Activated CD8-positive, alpha-beta memory T cell treated with anti-CD3 and anti-CD28 coated beads, Interleukin-2, amount 50 U/mL, for 4 hours (primary cell): ENCODE data around the gene TBKBP1.

Source experiments
- DNase-seq: peaks from one replicate; pipeline ENCODE4 v3.0.0-alpha.2; 2020

TBKBP1 gene, protein sequence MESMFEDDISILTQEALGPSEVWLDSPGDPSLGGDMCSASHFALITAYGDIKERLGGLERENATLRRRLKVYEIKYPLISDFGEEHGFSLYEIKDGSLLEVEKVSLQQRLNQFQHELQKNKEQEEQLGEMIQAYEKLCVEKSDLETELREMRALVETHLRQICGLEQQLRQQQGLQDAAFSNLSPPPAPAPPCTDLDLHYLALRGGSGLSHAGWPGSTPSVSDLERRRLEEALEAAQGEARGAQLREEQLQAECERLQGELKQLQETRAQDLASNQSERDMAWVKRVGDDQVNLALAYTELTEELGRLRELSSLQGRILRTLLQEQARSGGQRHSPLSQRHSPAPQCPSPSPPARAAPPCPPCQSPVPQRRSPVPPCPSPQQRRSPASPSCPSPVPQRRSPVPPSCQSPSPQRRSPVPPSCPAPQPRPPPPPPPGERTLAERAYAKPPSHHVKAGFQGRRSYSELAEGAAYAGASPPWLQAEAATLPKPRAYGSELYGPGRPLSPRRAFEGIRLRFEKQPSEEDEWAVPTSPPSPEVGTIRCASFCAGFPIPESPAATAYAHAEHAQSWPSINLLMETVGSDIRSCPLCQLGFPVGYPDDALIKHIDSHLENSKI

GRCh38 chr17:47693731-47694580 is at the start of gene TBKBP1:
Gene TBKBP1, plus strand, starts transcription at chr17:47694161. Its CDS starts 1,952 bp downstream, at chr17:47696113.
- DNase-seq: peak; percentile 66

GRCh38 chr17:47644324-47644723 is 49.6 kb upstream of the TBKBP1 start:
- no peak for DNase-seq

DNA sequence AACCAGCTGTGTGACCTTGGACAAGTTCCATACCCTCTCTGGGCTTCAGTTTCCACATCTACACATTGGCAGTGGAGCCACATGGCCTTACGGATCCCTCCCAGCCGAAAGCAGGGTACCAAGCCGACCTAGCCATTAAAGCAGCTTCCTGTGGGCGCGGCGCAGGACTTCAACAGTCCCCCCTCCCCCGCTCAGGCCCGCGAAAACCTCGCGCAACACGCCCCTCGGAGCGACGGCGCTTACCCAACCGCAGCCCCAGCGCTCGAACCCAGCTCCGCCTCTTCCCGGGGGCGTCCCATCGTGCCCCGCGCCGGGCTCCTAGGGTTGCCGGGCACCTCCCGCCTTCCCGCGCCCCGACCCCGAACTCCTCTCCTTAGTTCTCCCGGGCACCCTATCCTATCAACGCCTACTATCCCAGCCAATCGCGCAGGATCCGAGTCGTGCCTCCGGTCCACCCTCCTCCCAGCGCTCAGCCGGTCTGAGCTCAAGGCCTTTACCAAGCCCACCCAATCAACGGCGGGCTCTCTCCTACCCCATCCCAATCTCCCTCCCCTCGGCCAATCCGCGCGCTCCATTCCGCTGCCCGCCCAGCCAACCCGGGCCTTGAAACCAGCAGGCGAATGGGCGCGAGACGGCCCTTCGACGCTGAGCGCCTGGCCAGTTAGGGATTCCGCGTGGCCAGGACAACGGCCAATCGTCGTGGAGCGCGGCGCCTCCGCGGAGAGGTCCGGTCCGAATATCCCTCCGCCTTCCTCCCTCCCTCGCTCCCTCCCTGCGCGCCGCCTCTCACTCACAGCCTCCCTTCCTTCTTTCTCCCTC is 44.6 kb upstream of the TBKBP1 start, which contains the start of gene KPNB1:
Gene KPNB1 (plus strand): TSS at position 767 of the 819 bp plus-strand sequence. CDS start 326 bp downstream, outside the sequence.
- peak; percentile 94 for DNase-seq

GRCh38 chr17:47649972-47650524 is 43.9 kb upstream of the TBKBP1 start:
- no peak for DNase-seq

DNA sequence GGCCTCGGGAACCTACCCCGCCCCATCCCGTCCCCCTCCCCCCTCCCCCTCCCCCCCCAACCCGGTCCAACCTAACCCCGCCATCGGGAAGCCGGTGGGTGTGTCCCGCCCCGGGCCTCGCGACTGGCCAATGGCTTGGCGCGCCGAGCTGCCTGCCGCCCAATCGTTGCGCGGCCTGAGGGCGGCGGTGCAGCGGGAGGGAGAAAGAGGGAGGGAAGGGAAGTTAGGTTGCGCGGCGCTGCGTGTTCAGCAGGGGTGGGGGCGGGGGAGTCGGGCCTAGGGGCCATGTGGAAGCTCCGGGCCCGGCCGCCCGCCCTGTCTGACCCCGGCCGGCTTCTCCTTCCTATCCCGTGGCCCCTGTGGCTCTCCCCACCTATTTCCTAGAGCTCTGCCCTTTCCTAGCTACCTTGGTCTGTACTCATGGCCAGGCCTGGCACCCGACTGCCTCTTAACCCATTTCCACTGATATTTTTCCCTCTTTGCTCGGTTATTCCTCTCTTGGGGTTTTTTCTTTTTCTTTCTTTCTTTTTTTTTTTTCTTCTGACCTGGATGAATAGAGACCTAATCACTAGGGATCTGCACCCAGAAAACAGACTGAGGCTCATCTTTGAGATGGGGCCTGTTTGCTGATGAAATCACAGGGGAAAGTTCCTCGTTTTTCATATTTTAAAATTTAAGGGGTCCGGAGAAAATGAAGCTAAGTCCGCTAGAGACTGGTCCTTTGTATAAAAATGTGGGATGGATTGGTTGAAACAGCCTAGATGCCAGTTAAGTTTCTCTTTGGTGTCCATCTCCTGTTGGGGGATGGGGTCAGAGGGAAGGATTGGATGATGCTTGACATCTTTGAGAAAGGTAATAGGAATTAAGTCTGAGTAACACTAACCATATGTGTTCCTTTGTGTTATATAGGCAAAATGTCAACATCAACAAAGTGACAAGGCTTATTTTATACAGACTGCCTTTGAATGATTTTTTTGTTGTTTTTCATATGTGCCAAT is 43.1 kb upstream of the TBKBP1 start:
- peak; percentile 93 for DNase-seq

- no peak for DNase-seq
These were observed 42.3 kb upstream of the TBKBP1 start for GRCh38 chr17:47651704-47652103.

GRCh38 chr17:47652570-47652969 is 41.4 kb upstream of the TBKBP1 start:
- no peak for DNase-seq

GRCh38 chr17:47653442-47653841 is 40.5 kb upstream of the TBKBP1 start:
- no peak for DNase-seq

DNA sequence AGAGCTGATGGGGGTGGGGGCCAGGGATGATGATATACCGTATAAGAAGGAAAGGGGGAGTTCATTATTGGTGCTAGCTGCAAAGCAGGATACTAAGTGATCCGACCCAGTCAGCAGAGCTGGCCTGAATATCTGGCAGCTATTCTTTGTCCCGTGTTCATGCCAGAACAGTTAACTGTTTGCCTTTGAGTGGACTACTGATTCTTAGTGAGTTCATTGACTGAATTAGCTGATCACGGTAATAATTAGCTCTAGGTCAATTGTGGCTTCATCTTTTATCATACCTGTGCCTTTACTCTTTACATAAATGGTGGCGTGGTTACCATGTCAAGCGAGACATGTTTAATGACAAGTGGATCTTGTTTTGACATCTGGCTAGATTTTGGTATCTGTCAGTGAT is 39.0 kb upstream of the TBKBP1 start:
- no peak for DNase-seq

DNA sequence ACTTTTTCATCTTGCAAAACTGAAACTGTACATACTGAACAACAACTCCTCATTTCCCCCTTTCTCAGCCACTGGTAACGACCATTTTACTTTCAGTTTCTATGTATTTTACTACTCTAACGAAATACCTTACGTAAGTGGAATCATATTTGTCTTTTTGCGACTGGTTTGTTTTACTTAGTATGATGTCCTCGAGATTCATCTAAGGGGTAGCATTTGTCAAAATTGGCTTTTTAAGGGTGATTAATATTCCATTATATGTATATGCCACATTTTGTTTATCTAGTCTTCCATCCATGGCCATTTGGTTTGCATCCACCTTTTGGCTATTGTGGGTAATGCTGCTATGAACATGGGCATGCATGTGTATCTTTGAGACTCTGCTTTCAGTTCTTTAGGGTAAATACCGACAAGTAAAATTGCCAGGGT is 33.9 kb upstream of the TBKBP1 start:
- DNase-seq: no peak

DNA sequence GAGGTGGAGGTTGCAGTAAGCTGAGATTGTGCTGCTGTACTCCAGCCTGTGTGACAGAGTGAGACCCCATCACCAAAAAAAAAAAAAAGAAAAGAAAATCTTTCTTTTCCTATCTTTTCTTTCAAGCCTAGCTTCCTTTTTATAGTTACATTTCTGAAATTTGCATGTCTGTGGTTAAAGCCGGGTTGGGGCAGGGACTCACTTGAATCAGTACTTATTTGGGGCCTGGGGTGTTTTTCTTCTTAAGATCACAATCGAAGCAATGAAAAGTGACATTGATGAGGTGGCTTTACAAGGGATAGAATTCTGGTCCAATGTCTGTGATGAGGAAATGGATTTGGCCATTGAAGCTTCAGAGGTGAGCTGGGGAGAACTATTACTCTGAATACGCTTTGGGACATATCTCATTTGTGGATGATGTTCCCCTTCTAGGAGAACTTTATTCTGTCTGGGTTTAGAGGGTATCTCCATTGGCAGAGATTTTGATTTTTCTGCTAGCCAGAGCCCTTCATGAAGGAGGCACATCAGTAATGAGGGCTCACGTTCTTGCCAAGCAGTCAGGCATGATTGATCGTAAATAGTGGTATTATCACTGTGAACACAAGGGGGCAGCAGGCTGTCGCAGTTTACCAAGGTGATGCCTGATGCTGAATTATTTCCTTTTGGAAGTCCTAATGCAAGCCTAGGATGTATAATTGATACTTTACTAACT is 29.9 kb upstream of the TBKBP1 start:
- peak; percentile 61 for DNase-seq

DNA sequence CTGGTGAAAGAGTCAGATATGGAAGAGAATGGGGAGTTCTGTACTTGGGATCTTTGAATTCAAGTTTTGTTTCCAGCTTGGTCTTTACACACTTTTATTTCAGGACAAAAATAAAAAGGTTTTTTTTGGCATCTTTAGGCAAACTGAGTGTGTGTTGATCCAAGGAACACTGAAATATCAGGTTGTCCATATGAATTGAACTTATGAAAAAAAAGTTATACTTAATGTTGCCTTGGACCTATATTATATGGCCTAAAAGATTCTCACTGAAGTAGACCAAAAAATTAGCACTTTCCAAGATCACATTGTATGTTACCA is 29.4 kb upstream of the TBKBP1 start:
- DNase-seq: no peak

DNA sequence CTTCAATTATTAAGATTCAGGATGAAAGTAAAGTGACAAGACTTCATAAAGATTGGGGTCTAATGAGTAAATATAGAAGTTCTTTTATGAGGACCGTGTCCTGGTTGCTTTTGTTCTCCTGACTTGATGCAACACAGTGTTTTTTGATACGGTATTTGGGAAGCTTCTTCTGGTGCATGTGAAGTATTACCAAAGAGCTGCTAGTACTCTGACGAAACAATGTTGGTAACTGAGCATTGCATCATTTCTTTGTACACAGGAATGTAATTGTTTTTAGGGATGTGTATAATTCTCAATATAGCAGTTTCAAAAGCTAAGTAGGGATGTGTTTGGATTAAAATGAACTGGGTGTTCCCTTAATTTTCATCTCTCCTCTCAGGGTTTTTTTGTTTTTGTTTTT is 28.3 kb upstream of the TBKBP1 start:
- DNase-seq: no peak

GRCh38 chr17:47669081-47669480 is 24.9 kb upstream of the TBKBP1 start:
- DNase-seq: no peak

- DNase-seq: no peak
These were observed 23.9 kb upstream of the TBKBP1 start for GRCh38 chr17:47670064-47670463.

GRCh38 chr17:47674499-47674898 is 19.5 kb upstream of the TBKBP1 start:
- DNase-seq: no peak

GRCh38 chr17:47675380-47676198 is 18.4 kb upstream of the TBKBP1 start:
- DNase-seq: no peak

DNA sequence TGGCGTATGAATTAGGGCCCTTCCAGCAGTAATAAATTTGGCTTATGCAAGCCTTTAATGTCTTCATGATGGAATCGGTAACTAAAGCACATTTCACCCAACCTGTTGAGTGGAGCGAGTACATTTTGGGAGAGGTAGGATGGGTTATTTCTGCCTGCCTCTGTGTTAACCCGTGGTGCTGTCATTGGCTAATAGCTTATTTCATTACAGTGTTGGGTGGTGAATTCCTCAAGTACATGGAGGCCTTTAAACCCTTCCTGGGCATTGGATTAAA is 17.8 kb upstream of the TBKBP1 start:
- DNase-seq: no peak

DNA sequence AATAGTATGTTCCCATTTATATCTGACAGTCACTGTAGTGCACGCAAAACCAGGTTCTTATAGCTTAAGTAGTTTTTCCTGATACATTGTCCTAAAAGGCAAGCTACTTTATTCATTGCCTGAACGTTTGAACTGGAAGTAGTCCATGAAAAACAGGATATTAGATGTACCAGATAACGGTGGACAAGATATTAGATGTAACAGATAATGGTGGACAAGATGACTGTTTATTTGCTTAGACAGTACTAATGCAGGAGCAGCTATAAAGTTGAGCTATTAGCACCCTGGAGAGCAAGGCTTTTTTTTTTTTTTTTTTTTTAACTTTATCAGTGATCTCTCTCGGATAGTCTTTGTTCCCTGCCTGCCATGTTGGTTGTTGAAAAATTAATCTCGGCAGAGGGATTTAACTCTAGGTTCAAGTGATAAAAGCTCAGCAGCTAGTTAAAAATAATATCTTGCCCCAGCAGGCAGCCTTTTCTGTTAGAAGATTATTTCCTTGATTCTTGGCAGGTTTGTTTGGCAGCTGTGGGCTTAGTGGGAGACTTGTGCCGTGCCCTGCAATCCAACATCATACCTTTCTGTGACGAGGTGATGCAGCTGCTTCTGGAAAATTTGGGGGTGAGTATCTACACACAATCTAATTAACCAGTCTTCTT is 17.3 kb upstream of the TBKBP1 start:
- DNase-seq: no peak
